Astrocyte (in vitro differentiated cells and primary cell): ENCODE measurements around the gene RGS9.

Experiments
- EZH2 ChIP-seq: IDR thresholded peaks from 2 replicates; pipeline ENCODE4 v1.6.1; 2012; ENCODE audit warnings: mild to moderate bottlenecking, low read length, inconsistent platforms; ENCODE audit not compliant: insufficient read depth
- TF ChIP-seq, protein P1 (sequence below): IDR thresholded peaks from 2 replicates; pipeline ENCODE4 v1.5.1; 2011; ENCODE audit warnings: low read depth, mild to moderate bottlenecking, inconsistent platforms, low read length, moderate library complexity; ENCODE audit not compliant: insufficient read depth

GRCh38 chr17:65163990-65164495 is 26.9 kb downstream of the RGS9 start:
- no peak for TF ChIP-seq EZH2
- TF ChIP-seq, protein P1, sequence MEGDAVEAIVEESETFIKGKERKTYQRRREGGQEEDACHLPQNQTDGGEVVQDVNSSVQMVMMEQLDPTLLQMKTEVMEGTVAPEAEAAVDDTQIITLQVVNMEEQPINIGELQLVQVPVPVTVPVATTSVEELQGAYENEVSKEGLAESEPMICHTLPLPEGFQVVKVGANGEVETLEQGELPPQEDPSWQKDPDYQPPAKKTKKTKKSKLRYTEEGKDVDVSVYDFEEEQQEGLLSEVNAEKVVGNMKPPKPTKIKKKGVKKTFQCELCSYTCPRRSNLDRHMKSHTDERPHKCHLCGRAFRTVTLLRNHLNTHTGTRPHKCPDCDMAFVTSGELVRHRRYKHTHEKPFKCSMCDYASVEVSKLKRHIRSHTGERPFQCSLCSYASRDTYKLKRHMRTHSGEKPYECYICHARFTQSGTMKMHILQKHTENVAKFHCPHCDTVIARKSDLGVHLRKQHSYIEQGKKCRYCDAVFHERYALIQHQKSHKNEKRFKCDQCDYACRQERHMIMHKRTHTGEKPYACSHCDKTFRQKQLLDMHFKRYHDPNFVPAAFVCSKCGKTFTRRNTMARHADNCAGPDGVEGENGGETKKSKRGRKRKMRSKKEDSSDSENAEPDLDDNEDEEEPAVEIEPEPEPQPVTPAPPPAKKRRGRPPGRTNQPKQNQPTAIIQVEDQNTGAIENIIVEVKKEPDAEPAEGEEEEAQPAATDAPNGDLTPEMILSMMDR: no peak
